SJSA1 (cell line): Measurements from ENCODE around the gene LMF1. TPM values are rescaled to one million over a fixed set of nuclear protein-coding genes. Genes with fewer than 3 reads are reported as not detected.

Experiments
- DNase-seq, 2 experiments: peaks; one replicate each; pipeline ENCODE4 v3.0.0-alpha.2; 2015 to 2020; ENCODE audit warnings: low spot score in 2 of 2, low read depth in 1 of 2
- H3K27ac ChIP-seq: fragments of 250-450 bp; sonication (Bioruptor Pico); 2 replicates; pipeline ENCODE4 v1.5.1; 2020; ENCODE audit warnings: mild to moderate bottlenecking, moderate library complexity
- H3K27me3 ChIP-seq: fragments of 250-450 bp; sonication (Bioruptor Pico); replicated peaks from 2 replicates; pipeline ENCODE4 v1.5.1; 2020; ENCODE audit warnings: mild to moderate bottlenecking, moderate library complexity
- H3K36me3 ChIP-seq: fragments of 250-450 bp; sonication (Bioruptor Pico); 2 replicates; pipeline ENCODE4 v1.5.1; 2020; ENCODE audit warnings: mild to moderate bottlenecking
- H3K4me1 ChIP-seq: fragments of 250-450 bp; sonication (Bioruptor Pico); replicated peaks from 2 replicates; pipeline ENCODE4 v1.6.1; 2021; ENCODE audit warnings: mild to moderate bottlenecking
- H3K4me3 ChIP-seq: fragments of 250-450 bp; sonication (Bioruptor Pico); 2 replicates; pipeline ENCODE4 v1.5.1; 2020; ENCODE audit warnings: mild to moderate bottlenecking
- H3K9me3 ChIP-seq: fragments of 250-450 bp; sonication (Bioruptor Pico); replicated peaks from 2 replicates; pipeline ENCODE4 v1.5.1; 2020; ENCODE audit warnings: mild to moderate bottlenecking
- total RNA-seq: library from RNA; depleted of rRNA; stranded (reverse); fragments of >200 nt; shearing (Covaris generic); gene quantifications from 2 replicates; pipeline ENCODE4 v1.2.3, GENCODE V29; 2014

Gene LMF1
- total RNA-seq, 1 experiment from 2014 or later, result 23.5 TPM

GRCh38 chr16:852451-853185 is 118.2 kb downstream of the LMF1 start:
- Histone ChIP-seq H3K27ac (no peak overlapping the region), H3K4me3 (no peak overlapping the region), H3K36me3 (no peaks in the 10 kb centered on the region), H3K27me3 (no peaks in the 10 kb centered on the region), H3K9me3 (peaks cover 34% of the 10 kb centered on the region), H3K4me1 (no peaks in the 10 kb centered on the region)
- DNase-seq, result no peak

GRCh38 chr16:851871-852270 is 118.9 kb downstream of the LMF1 start:
- no peaks in the 10 kb centered on the region for H3K4me1 ChIP-seq
- peaks cover 39% of the 10 kb centered on the region for H3K9me3 ChIP-seq

GRCh38 chr16:851209-851810 is 119.5 kb downstream of the LMF1 start:
- H3K27ac ChIP-seq, result no peak overlapping the region
- no peak overlapping the region for H3K4me3 ChIP-seq
- H3K36me3 ChIP-seq, result no peaks in the 10 kb centered on the region
- H3K27me3 ChIP-seq, result no peaks in the 10 kb centered on the region
- H3K9me3 ChIP-seq, result peaks cover 39% of the 10 kb centered on the region
- DNase-seq, result no peak
- no peaks in the 10 kb centered on the region for H3K4me1 ChIP-seq

More at GRCh38 chr16:851871-852270, 118.9 kb downstream of the LMF1 start:
- Histone ChIP-seq H3K4me3 (no peak overlapping the region), H3K27me3 (no peaks in the 10 kb centered on the region), H3K36me3 (no peaks in the 10 kb centered on the region), H3K27ac (no peak overlapping the region)
- DNase-seq, result no peak

- no peaks in the 10 kb centered on the region for H3K27me3 ChIP-seq
- peaks cover 39% of the 10 kb centered on the region for H3K9me3 ChIP-seq
- H3K4me1 ChIP-seq, result no peaks in the 10 kb centered on the region
Measured at GRCh38 chr16:850668-851067, 120.1 kb downstream of the LMF1 start.

DNA sequence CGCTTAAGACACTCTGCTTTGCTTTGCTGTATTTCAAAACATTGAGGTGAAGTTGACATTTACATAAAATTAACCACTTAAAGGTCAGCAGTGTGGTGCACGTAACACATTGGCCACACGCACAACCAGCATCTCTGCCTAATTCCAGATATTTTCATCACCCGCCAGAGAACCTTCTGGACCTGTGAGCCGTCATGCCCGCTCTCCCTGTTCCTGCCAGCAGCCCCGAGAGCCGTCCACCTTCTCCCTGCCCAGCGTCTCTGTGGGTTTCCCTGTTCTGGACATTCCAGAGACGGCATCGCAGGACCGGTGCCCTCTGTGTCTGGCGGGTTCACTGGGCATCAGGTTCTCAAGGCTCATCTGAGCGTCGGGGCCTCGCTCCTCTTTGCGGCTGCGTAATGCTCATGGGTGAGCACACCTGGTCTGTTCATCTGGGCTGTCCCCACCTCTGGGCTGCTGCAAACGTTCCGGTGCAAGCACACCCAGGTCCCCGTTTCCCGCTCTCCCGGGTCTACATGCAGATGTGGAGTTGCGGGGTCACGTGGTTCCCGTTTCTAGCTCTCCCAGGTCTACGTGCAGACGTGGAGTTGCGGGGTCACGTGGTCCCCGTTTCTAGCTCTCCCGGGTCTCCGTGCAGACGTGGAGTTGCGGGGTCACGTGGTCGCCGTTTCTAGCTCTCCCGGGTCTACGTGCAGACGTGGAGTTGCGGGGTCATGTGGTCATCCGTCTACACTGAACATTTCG is 122.1 kb downstream of the LMF1 start:
- DNase-seq, result no peak
- Histone ChIP-seq H3K4me1 (no peaks in the 10 kb centered on the region), H3K36me3 (no peaks in the 10 kb centered on the region), H3K9me3 (peaks cover 31% of the 10 kb centered on the region), H3K27me3 (no peaks in the 10 kb centered on the region), H3K27ac (no peak overlapping the region), H3K4me3 (no peak overlapping the region)

More at GRCh38 chr16:850668-851067, 120.1 kb downstream of the LMF1 start:
- Histone ChIP-seq H3K27ac (no peak overlapping the region), H3K36me3 (no peaks in the 10 kb centered on the region), H3K4me3 (no peak overlapping the region)
- no peak for DNase-seq

GRCh38 chr16:847681-848445 is 122.9 kb downstream of the LMF1 start:
- H3K27me3 ChIP-seq, result peaks cover 3% of the 10 kb centered on the region; the same call in 1 of the 2 replicates
- H3K9me3 ChIP-seq, result peaks cover 29% of the 10 kb centered on the region

GRCh38 chr16:847151-847550 is 123.6 kb downstream of the LMF1 start:
- peaks cover 10% of the 10 kb centered on the region; the same call in 1 of the 2 replicates for H3K27me3 ChIP-seq
- DNase-seq, result no peak
- H3K4me3 ChIP-seq, result no peak overlapping the region
- H3K36me3 ChIP-seq, result no peaks in the 10 kb centered on the region
- no peaks in the 10 kb centered on the region for H3K4me1 ChIP-seq
- H3K9me3 ChIP-seq, result peaks cover 29% of the 10 kb centered on the region
- no peak overlapping the region for H3K27ac ChIP-seq

More at GRCh38 chr16:847681-848445, 122.9 kb downstream of the LMF1 start:
- no peak overlapping the region for H3K27ac ChIP-seq
- no peak overlapping the region for H3K4me3 ChIP-seq
- no peaks in the 10 kb centered on the region for H3K36me3 ChIP-seq
- no peak for DNase-seq
- no peaks in the 10 kb centered on the region for H3K4me1 ChIP-seq

GRCh38 chr16:845351-845745 is 125.4 kb downstream of the LMF1 start:
- H3K27ac ChIP-seq, result no peak overlapping the region
- no peaks in the 10 kb centered on the region for H3K36me3 ChIP-seq
- H3K27me3 ChIP-seq, result peaks cover 11% of the 10 kb centered on the region; the same call in 1 of the 2 replicates
- H3K4me3 ChIP-seq, result no peak overlapping the region
- H3K9me3 ChIP-seq, result peaks cover 18% of the 10 kb centered on the region; the same call in 1 of the 2 replicates
- no peak for DNase-seq
- no peaks in the 10 kb centered on the region for H3K4me1 ChIP-seq

- Histone ChIP-seq H3K4me1 (no peaks in the 10 kb centered on the region), H3K36me3 (no peaks in the 10 kb centered on the region), H3K4me3 (no peak overlapping the region), H3K27ac (no peak overlapping the region), H3K27me3 (peaks cover 11% of the 10 kb centered on the region; the same call in 1 of the 2 replicates), H3K9me3 (peaks cover 15% of the 10 kb centered on the region; the same call in 1 of the 2 replicates)
- DNase-seq, result no peak
Measured at GRCh38 chr16:844638-845350, 126.0 kb downstream of the LMF1 start.

GRCh38 chr16:843771-844170 is 127.0 kb downstream of the LMF1 start:
- Histone ChIP-seq H3K4me3 (no peak overlapping the region), H3K27me3 (peaks cover 11% of the 10 kb centered on the region; the same call in 1 of the 2 replicates), H3K4me1 (no peaks in the 10 kb centered on the region), H3K27ac (no peak overlapping the region), H3K36me3 (no peaks in the 10 kb centered on the region), H3K9me3 (peaks cover 11% of the 10 kb centered on the region; the same call in 1 of the 2 replicates)
- no peak for DNase-seq

DNA sequence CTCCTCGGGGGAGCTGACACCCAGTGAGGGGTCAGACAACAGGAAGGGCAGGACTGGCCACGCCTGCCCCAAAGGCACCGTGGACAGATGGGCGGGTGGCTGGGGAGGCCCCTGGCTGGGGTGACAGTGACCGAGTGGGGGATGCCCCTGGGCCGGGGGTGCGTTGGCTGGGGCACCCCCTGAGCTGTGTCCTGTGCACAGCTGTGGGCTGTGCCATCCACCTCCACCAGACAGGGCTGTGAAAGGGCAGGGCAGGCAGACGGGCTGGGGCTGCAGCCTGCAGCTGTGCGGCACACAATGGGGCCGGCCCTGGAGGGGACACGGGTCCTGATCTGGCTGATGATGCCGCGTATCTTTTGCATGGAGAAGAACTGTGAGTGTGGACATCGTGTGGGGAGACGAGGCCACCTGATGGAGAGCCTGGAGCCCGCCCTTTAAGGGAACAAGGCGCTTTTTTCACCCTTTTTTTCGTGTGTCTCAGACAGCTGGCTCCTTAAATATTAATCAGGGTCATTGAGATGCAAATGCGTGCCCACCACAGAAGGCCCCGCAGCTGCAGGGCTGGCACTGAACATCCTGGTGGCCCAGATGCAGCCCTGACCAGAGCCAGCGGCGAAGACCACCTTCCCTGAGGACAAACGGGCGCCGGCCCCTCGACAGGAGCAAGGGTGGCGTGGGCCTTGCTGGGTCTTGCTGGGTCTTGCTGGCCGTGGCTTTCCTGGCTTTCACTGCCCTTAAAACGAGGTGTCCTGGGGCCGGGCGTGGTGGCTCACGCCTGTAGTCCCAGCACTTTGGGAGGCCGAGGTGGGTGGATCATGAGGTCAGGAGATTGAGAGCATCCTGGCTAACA is 127.8 kb downstream of the LMF1 start:
- Histone ChIP-seq H3K9me3 (peaks cover 7% of the 10 kb centered on the region; the same call in 1 of the 2 replicates), H3K36me3 (no peaks in the 10 kb centered on the region), H3K27me3 (peaks cover 11% of the 10 kb centered on the region; the same call in 1 of the 2 replicates), H3K4me3 (no peak overlapping the region), H3K27ac (no peak overlapping the region), H3K4me1 (no peaks in the 10 kb centered on the region)
- DNase-seq, result no peak

- peaks cover 11% of the 10 kb centered on the region; the same call in 1 of the 2 replicates for H3K27me3 ChIP-seq
- DNase-seq, result no peak
- no peak overlapping the region for H3K4me3 ChIP-seq
- no peak overlapping the region for H3K27ac ChIP-seq
- no peaks in the 10 kb centered on the region for H3K4me1 ChIP-seq
- no peaks in the 10 kb centered on the region for H3K9me3 ChIP-seq
- no peaks in the 10 kb centered on the region for H3K36me3 ChIP-seq
Measured at GRCh38 chr16:842061-842476, 128.7 kb downstream of the LMF1 start.
